ENCODE data around the gene SUSD4. TPM values are rescaled to one million over a fixed set of nuclear protein-coding genes. Genes with fewer than 3 reads are reported as not detected.

The SUSD4 gene
- total and polyA plus RNA-seq, 2 of the 8 experiments (the other 6 are each of a cell fraction or from before 2014, with no cell fraction given) = 3.9 to 5.2 TPM

- Histone ChIP-seq H2BK20ac (ENCODE audit: low read length) (no peak overlapping the region), H3K4me1 (replicated peaks in 1 of 4; ENCODE audit: control insufficient read depth in 3 of 4, insufficient read depth in 4 of 4, low read length in 3 of 4) (no peaks in the 10 kb centered on the region), H2AFZ (ENCODE audit: low read length) (no peak overlapping the region), H3K23me2 (ENCODE audit: low read depth, low read length) (no peaks in the 10 kb centered on the region), H4K5ac (ENCODE audit: insufficient read length, low read depth, low read length) (no peak overlapping the region), H3K4me3 (ENCODE audit: extremely low read depth in 1 of 4, insufficient read depth in 2 of 4, low read depth in 3 of 4, low read length in 4 of 4) (no peak overlapping the region), H4K8ac (ENCODE audit: extremely low read depth, insufficient read depth, low read length) (no peak overlapping the region), H3K18ac (ENCODE audit: extremely low read depth, low read length) (no peak overlapping the region), H3K4ac (replicated peaks; ENCODE audit: insufficient read length, low read depth, low read length) (no peak overlapping the region), H3K23ac (ENCODE audit: insufficient read length) (no peak overlapping the region), H2BK12ac (ENCODE audit: low read depth, low read length) (no peak overlapping the region), H3K56ac (replicated peaks; ENCODE audit: insufficient read length, low read depth, low read length) (no peak overlapping the region), H3K14ac (ENCODE audit: insufficient read length) (no peak overlapping the region), H2BK15ac (ENCODE audit: low read length) (no peak overlapping the region), H3K79me2 (ENCODE audit: control insufficient read depth in 1 of 2, insufficient read depth in 2 of 2, low read length in 2 of 2) (no peaks in the 10 kb centered on the region), H2BK5ac (ENCODE audit: low read depth, low read length) (no peak overlapping the region), H3K9me3 (ENCODE audit: insufficient read depth in 2 of 2, low read depth in 1 of 2, low read length in 1 of 2) (no peaks in the 10 kb centered on the region), H3K79me1 (ENCODE audit: low read depth, low read length) (no peaks in the 10 kb centered on the region), H3K4me2 (ENCODE audit: insufficient read depth in 1 of 2, low read depth in 2 of 2, low read length in 2 of 2) (no peak overlapping the region), H2BK120ac (replicated peaks; ENCODE audit: low read depth, low read length) (no peak overlapping the region), H2AK5ac (ENCODE audit: low read depth, low read length) (no peak overlapping the region), H3K36me3 (ENCODE audit: control insufficient read depth in 2 of 4, insufficient read depth in 4 of 4, low read length in 3 of 4) (no peaks in the 10 kb centered on the region), H3K27ac (ENCODE audit: low read depth, low read length) (no peak overlapping the region), H4K91ac (replicated peaks; ENCODE audit: insufficient read length, low read length) (no peak overlapping the region), H3K27me3 (replicated peaks in 1 of 4; ENCODE audit: control insufficient read depth in 3 of 4, extremely low read depth in 1 of 4, insufficient read depth in 3 of 4, low read length in 3 of 4) (no peaks in the 10 kb centered on the region), H3K9ac (replicated peaks in 1 of 4; ENCODE audit: extremely low read depth in 1 of 4, low read depth in 3 of 4, low read length in 3 of 4) (no peak overlapping the region), H4K20me1 (replicated peaks in 1 of 2; ENCODE audit: control insufficient read depth in 1 of 2, insufficient read depth in 2 of 2, low read length in 2 of 2) (no peaks in the 10 kb centered on the region)
- CTCF ChIA-PET (ENCODE audit: partially characterized antibody) = no interaction called here
- no peak for FAIRE-seq
- POLR2A ChIA-PET (ENCODE audit: partially characterized antibody) = no interaction called here
- no peak for TF ChIP-seq BCL11A (IDR thresholded peaks at IDR 0.05; ENCODE audit: low read depth in 2 of 2, low read length in 2 of 2)
- no peak for TF ChIP-seq CBX8 (IDR thresholded peaks at IDR 0.05; ENCODE audit: borderline replicate concordance, low read depth, low read length)
- no peak for TF ChIP-seq SP1 (IDR thresholded peaks at IDR 0.05; ENCODE audit: low read depth, low read length)
- no peak for TF ChIP-seq NRF1 (IDR thresholded peaks at IDR 0.05; ENCODE audit: low read depth, low read length)
- TF ChIP-seq NANOG (IDR thresholded peaks at IDR 0.05; ENCODE audit: insufficient read depth, low read depth, low read length, poor library complexity, severe bottlenecking) = no peak
- no peak for TF ChIP-seq SUZ12 (IDR thresholded peaks at IDR 0.05; ENCODE audit: low read length)
- no peak for TF ChIP-seq CEBPB (IDR thresholded peaks at IDR 0.05; ENCODE audit: low read depth, low read length)
- no peak for TF ChIP-seq RBBP5 (IDR thresholded peaks at IDR 0.05; ENCODE audit: borderline replicate concordance, low read depth, low read length)
- TF ChIP-seq EZH2 (IDR thresholded peaks at IDR 0.05; ENCODE audit: low read depth, low read length, severe bottlenecking) = no peak
- no peak for TF ChIP-seq SIRT6 (IDR thresholded peaks at IDR 0.05; ENCODE audit: low read length)
- TF ChIP-seq GABPA (IDR thresholded peaks at IDR 0.05; ENCODE audit: borderline replicate concordance, insufficient read depth, low read length) = no peak
- TF ChIP-seq RNF2 (IDR thresholded peaks at IDR 0.05; ENCODE audit: borderline replicate concordance, low read depth, low read length, missing control alignments, poor library complexity, severe bottlenecking) = no peak
- no peak for TF ChIP-seq SAP30 (IDR thresholded peaks at IDR 0.05; ENCODE audit: insufficient read depth, insufficient replicate concordance, low read length)
- DNase-seq (ENCODE audit: low read depth in 1 of 2, low spot score in 2 of 2) = no peak
Measured at GRCh38 chr1:223410036-223410435, 46.1 kb upstream of the SUSD4 start.

Data from H1 (cell line).